Measurements from ENCODE around the gene TRIM44. TPM values are rescaled to one million over a fixed set of nuclear protein-coding genes. Genes with fewer than 3 reads are reported as not detected.
"Not testable (repeated sequence)": the region's sequence is repeated elsewhere in the genome, so short reads cannot be mapped to it uniquely, and the experiment has no call there.

The TRIM44 gene
- total RNA-seq, 3 donors from 2014 or later: 43.0 to 83.6 (median 43.9) TPM

DNA sequence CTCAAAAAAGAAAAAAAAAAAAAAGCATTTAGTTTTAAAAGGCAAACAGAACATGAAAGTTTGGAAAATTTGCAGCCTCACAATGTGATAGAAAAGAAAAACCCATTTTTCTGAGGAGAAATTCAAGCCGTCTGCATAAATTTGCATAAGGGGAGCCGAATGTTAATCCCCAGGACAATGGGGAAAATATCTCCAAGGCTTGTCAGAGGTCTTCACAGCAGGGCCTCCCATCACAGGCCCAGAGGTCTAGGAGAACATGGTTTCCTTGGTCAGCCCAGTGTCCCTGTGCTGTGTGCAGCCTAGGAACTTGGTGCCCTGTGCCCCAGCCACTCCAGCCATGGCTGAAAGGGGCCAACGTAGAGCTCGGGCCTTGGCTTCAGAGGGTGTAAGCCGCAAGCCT lies 109.1 kb downstream of the TRIM44 start:
- Histone ChIP-seq H3K4me1 (ENCODE audit: low read depth) (no peaks in the 10 kb centered on the region), H3K9me3 (peaks cover 4% of the 10 kb centered on the region), H3K36me3 (ENCODE audit: low read depth) (no peaks in the 10 kb centered on the region), H3K4me3 (no peak overlapping the region)
- ATAC-seq (no peak), DNase-seq (no peak)
- TF ChIP-seq, protein P1, sequence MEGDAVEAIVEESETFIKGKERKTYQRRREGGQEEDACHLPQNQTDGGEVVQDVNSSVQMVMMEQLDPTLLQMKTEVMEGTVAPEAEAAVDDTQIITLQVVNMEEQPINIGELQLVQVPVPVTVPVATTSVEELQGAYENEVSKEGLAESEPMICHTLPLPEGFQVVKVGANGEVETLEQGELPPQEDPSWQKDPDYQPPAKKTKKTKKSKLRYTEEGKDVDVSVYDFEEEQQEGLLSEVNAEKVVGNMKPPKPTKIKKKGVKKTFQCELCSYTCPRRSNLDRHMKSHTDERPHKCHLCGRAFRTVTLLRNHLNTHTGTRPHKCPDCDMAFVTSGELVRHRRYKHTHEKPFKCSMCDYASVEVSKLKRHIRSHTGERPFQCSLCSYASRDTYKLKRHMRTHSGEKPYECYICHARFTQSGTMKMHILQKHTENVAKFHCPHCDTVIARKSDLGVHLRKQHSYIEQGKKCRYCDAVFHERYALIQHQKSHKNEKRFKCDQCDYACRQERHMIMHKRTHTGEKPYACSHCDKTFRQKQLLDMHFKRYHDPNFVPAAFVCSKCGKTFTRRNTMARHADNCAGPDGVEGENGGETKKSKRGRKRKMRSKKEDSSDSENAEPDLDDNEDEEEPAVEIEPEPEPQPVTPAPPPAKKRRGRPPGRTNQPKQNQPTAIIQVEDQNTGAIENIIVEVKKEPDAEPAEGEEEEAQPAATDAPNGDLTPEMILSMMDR (IDR thresholded peaks at IDR 0.05): no peak
- intact Hi-C loops (cut with DNase I, micrococcal nuclease): no loop called here

DNA sequence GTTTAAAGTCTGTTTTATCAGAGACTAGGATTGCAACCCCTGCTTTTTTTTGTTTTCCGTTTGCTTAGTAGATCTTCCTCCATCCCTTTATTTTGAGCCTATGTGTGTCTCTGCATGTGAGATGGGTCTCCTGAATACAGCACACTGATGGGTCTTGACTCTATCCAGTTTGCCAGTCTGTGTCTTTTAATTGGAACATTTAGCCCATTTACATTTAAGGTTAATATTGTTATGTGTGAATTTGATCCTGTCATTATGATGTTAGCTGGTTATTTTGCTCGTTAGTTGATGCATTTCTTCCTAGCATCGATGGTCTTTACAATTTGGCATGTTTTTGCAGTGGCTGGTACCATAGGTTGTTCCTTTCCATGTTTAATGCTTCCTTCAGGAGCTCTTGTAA lies 114.7 kb downstream of the TRIM44 start:
- H3K36me3 ChIP-seq (ENCODE audit: low read depth); H3K4me1 ChIP-seq (ENCODE audit: low read depth); intact Hi-C loops (cut with DNase I, micrococcal nuclease); ATAC-seq; DNase-seq; H3K4me3 ChIP-seq: not testable (repeated sequence)
- peaks cover 12% of the 10 kb centered on the region for H3K9me3 ChIP-seq

DNA sequence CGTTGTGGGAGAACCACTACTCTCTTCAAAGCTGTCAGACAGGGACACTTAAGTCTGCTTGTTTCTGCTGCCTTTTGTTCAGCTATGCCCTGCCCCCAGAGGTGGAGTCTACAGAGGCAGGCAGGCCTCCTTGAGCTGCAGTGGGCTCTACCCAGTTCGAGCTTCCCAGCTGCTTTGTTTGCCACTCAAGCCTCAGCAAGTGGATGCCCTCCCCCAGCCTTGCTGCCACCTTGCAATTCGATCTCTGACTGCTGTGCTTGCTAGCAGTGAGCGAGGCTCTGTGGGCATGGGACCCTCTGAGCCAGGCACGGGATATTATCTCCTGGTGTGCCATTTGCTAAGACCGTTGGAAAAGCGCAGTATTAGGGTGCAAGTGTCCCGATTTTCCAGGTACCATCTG lies 116.4 kb downstream of the TRIM44 start:
- intact Hi-C loops (cut with DNase I, micrococcal nuclease); H3K4me1 ChIP-seq (ENCODE audit: low read depth); DNase-seq; H3K4me3 ChIP-seq; H3K36me3 ChIP-seq (ENCODE audit: low read depth); ATAC-seq: not testable (repeated sequence)
- peaks cover 12% of the 10 kb centered on the region for H3K9me3 ChIP-seq

DNA sequence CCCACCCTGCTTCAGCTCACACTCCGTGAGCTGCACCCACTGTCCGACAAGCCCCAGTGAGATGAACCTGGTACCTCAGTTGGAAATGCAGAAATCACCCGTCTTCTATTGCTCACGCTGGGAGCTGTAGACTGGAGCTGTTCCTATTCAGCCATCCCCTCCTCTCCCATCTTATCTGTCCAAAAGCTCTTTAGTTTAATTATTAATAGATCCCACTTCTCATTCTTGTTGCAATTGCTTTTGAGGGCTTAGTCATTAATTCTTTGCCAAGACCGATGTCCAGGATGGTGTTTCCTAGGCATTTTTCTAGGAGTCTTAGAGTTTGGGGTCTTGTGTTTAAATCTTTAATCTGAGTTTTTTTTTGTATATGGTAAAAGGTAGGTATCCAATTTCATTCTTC lies 116.8 kb downstream of the TRIM44 start:
- TF ChIP-seq, protein P1 (IDR thresholded peaks at IDR 0.05): no peak
- H3K9me3 ChIP-seq: peaks cover 11% of the 10 kb centered on the region
- intact Hi-C loops (cut with DNase I, micrococcal nuclease): no loop called here
- ATAC-seq (no peak), DNase-seq (no peak)
- no peaks in the 10 kb centered on the region for H3K4me1 ChIP-seq (ENCODE audit: low read depth)
- H3K36me3 ChIP-seq (ENCODE audit: low read depth): no peaks in the 10 kb centered on the region
- H3K4me3 ChIP-seq: no peak overlapping the region

DNA sequence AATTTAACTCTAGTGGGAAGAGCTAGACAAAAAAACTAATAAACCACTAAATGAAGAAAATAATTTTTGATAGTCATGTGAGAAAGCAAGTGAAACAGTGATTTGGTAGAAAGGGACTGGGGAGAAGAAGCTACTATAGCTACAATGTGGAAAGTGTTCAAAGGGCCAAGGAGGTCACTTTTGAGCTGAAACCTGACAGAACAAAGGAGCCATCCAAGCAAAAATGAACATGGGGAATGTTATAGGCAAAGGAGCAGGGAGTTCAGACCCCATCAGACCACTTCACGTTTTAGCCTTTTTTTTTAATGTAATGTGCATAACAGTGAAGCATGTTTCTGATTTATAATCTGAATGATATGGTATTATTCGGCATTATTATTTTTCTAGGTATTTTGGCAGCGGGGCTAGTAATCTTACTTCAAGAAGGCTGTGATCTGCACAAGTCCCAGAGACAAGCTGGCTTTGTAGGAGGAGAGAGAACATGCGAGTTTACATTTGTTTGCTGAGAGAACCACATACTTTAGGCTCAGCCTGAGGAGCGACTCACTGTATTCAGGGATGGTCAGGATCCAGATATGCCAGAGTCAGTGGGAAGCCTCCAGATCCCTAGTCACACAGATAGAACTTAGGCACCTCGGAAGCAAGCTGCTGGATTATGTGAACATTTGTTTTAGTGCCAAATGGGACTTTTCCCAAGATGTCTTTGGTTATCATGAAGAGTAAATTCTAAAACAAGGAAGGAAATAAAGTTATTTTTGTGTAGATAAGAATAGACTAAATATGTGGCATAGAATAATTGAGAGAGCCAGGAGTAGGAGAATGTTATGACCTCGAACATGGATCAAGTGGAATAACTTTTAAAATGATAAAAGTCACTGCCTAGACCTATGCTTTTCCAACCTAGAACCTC lies 118.6 kb downstream of the TRIM44 start:
- intact Hi-C loops (cut with DNase I, micrococcal nuclease): no loop called here
- TF ChIP-seq, protein P1 (IDR thresholded peaks at IDR 0.05): no peak
- DNase-seq: no peak
- Histone ChIP-seq H3K36me3 (ENCODE audit: low read depth) (no peaks in the 10 kb centered on the region), H3K4me1 (ENCODE audit: low read depth) (no peaks in the 10 kb centered on the region), H3K9me3 (peaks cover 9% of the 10 kb centered on the region), H3K4me3 (no peak overlapping the region)
- ATAC-seq: no peak

DNA sequence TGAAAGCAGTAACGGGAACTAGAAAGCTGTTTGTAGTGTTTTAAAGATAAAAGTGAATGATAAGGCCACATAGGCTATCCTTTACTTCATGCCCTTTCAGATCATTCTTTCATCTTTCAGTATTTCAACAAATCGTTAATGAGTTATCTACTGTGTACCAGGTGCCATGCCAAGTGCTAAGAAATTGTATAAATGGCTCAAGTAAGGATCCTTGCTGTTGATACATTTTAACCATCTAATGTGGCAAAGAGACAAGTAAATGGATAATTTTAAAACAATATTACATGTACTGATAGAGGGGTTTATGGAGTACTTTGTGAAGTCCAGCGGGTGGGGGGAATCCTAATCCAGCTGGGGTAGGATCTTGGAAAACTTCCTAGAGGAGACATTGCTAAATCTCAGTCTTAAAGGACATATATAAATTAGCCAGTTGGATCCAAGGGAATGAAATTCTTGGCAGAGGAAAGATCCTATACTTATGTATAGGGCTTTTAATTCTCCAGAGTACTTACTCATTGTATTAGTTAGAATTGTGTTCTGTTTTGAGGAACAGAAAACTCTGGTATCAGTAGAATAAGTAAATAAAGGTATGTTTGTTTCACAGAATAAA lies 119.4 kb downstream of the TRIM44 start:
- Histone ChIP-seq H3K4me3 (no peak overlapping the region), H3K36me3 (ENCODE audit: low read depth) (no peaks in the 10 kb centered on the region), H3K4me1 (ENCODE audit: low read depth) (no peaks in the 10 kb centered on the region), H3K9me3 (peaks cover 9% of the 10 kb centered on the region)
- TF ChIP-seq, protein P1 (IDR thresholded peaks at IDR 0.05): no peak
- ATAC-seq (no peak), DNase-seq (no peak)
- intact Hi-C loops (cut with DNase I, micrococcal nuclease): no loop called here
